Cardiac septum (tissue), 1 donor: ENCODE results near the gene C1orf232. TPM values are rescaled to one million over a fixed set of nuclear protein-coding genes. Genes with fewer than 3 reads are reported as not detected.

Experiments
- DNase-seq: peaks from one replicate; pipeline ENCODE4 v3.0.0-alpha.2; 2020; ENCODE audit warnings: low spot score
- intact Hi-C: fragments of 100-400 bp; cut with DNase I; formaldehyde crosslinking; loops from one replicate; pipeline ENCODE4 v1.14.0; 2022
- long read RNA-seq: library from polyadenylated mRNA; unstranded; transcript quantifications from one replicate; pipeline ENCODE4 v2.0.0, GENCODE V29; 2021
- total RNA-seq: library from RNA; stranded (reverse); fragmentation: NEBNext Ultra II Directional; extraction: Animal tissue kit (Norgen Biotek cat#: 25700); gene quantifications from one replicate; pipeline ENCODE4 v1.2.1, GENCODE V29; 2021
- donor health status: DM: no; HTN: no; CAD: no.

C1orf232 gene
- not detected for total RNA-seq
- long read RNA-seq = 0 reads

GRCh38 chr1:26168410-26169197 is at the start of gene C1orf232:
C1orf232 (minus strand) TSS chr1:26168963; CDS start chr1:26168499, 464 bp downstream.
- no peak for DNase-seq
- intact Hi-C loops = loop anchor here (5.0 kb wide), 2 partner anchors 64 to 154 kb away; partner anchors contain the start of gene CEP85

GRCh38 chr1:26215246-26215645 is 46.5 kb upstream of the C1orf232 start:
- intact Hi-C loops = no loop called here
- no peak for DNase-seq

- DNase-seq = no peak
- intact Hi-C loops = no loop called here
Observed at GRCh38 chr1:26213335-26213905, 44.7 kb upstream of the C1orf232 start.

- DNase-seq = no peak
- intact Hi-C loops = no loop called here
Observed at GRCh38 chr1:26212726-26213125, 44.0 kb upstream of the C1orf232 start.

GRCh38 chr1:26210147-26210870 is 41.5 kb upstream of the C1orf232 start:
- no peak for DNase-seq
- intact Hi-C loops = no loop called here

GRCh38 chr1:26203642-26204318 is 35.0 kb upstream of the C1orf232 start:
- DNase-seq = no peak
- intact Hi-C loops = no loop called here

GRCh38 chr1:26200413-26200812 is 31.6 kb upstream of the C1orf232 start:
- DNase-seq = no peak
- intact Hi-C loops = no loop called here

GRCh38 chr1:26197813-26198212 is 29.1 kb upstream of the C1orf232 start:
- no peak for DNase-seq
- intact Hi-C loops = no loop called here

GRCh38 chr1:26197301-26197700 is 28.5 kb upstream of the C1orf232 start:
- no peak for DNase-seq
- intact Hi-C loops = no loop called here

- no peak for DNase-seq
- intact Hi-C loops = no loop called here
Observed at GRCh38 chr1:26195805-26196204, 27.0 kb upstream of the C1orf232 start.

- intact Hi-C loops = no loop called here
- DNase-seq = no peak
Observed at GRCh38 chr1:26191739-26192138, 23.0 kb upstream of the C1orf232 start.

- intact Hi-C loops = no loop called here
- DNase-seq = no peak
Observed at GRCh38 chr1:26190373-26190987, 21.7 kb upstream of the C1orf232 start, which contains the start of gene CATSPER4. CATSPER4 (plus strand) TSS chr1:26190602; CDS start chr1:26190628, 26 bp downstream.

GRCh38 chr1:26189751-26190275 is 21.1 kb upstream of the C1orf232 start:
- no peak for DNase-seq
- intact Hi-C loops = no loop called here

- intact Hi-C loops = no loop called here
- no peak for DNase-seq
Observed at GRCh38 chr1:26189331-26189730, 20.6 kb upstream of the C1orf232 start.

GRCh38 chr1:26188477-26188876 is 19.7 kb upstream of the C1orf232 start:
- intact Hi-C loops = no loop called here
- no peak for DNase-seq

GRCh38 chr1:26187882-26188281 is 19.1 kb upstream of the C1orf232 start:
- no peak for DNase-seq
- intact Hi-C loops = no loop called here

- intact Hi-C loops = no loop called here
Observed at GRCh38 chr1:26184883-26185282, 16.1 kb upstream of the C1orf232 start.

GRCh38 chr1:26184086-26184485 is 15.3 kb upstream of the C1orf232 start:
- no peak for DNase-seq
- intact Hi-C loops = no loop called here

More at GRCh38 chr1:26184883-26185282, 16.1 kb upstream of the C1orf232 start:
- DNase-seq = no peak

GRCh38 chr1:26182383-26182696 is 13.6 kb upstream of the C1orf232 start:
- intact Hi-C loops = no loop called here

More at GRCh38 chr1:26182383-26182696, 13.6 kb upstream of the C1orf232 start:
- no peak for DNase-seq
